ENCODE measurements around the gene BHMT.

- no peak for TF ChIP-seq CTCF (IDR thresholded peaks at IDR 0.05)
- TF ChIP-seq POLR2AphosphoS5 (IDR thresholded peaks at IDR 0.05; ENCODE audit: low read depth, low read length) = no peak
- TF ChIP-seq TCF7L2 (IDR thresholded peaks at IDR 0.05; ENCODE audit: low read depth, low read length) = no peak
- TF ChIP-seq, protein P1, sequence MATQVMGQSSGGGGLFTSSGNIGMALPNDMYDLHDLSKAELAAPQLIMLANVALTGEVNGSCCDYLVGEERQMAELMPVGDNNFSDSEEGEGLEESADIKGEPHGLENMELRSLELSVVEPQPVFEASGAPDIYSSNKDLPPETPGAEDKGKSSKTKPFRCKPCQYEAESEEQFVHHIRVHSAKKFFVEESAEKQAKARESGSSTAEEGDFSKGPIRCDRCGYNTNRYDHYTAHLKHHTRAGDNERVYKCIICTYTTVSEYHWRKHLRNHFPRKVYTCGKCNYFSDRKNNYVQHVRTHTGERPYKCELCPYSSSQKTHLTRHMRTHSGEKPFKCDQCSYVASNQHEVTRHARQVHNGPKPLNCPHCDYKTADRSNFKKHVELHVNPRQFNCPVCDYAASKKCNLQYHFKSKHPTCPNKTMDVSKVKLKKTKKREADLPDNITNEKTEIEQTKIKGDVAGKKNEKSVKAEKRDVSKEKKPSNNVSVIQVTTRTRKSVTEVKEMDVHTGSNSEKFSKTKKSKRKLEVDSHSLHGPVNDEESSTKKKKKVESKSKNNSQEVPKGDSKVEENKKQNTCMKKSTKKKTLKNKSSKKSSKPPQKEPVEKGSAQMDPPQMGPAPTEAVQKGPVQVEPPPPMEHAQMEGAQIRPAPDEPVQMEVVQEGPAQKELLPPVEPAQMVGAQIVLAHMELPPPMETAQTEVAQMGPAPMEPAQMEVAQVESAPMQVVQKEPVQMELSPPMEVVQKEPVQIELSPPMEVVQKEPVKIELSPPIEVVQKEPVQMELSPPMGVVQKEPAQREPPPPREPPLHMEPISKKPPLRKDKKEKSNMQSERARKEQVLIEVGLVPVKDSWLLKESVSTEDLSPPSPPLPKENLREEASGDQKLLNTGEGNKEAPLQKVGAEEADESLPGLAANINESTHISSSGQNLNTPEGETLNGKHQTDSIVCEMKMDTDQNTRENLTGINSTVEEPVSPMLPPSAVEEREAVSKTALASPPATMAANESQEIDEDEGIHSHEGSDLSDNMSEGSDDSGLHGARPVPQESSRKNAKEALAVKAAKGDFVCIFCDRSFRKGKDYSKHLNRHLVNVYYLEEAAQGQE (IDR thresholded peaks at IDR 0.05; ENCODE audit: insufficient read depth in 1 of 2, low read depth in 2 of 2, low read length in 1 of 2) = no peak
- TF ChIP-seq SIN3A (IDR thresholded peaks at IDR 0.05; ENCODE audit: borderline replicate concordance, insufficient read depth, low read depth, low read length) = no peak
Measured at GRCh38 chr5:79111960-79112702, 522 bp downstream of the BHMT start.

Data from Panc1 (cell line).